ENCODE results near the gene NPLOC4. TPM values are rescaled to one million over a fixed set of nuclear protein-coding genes. Genes with fewer than 3 reads are reported as not detected.
"Not testable (repeated sequence)": the region's sequence is repeated elsewhere in the genome, so short reads cannot be mapped to it uniquely, and the experiment has no call there.

The NPLOC4 gene
- 71.8 TPM for polyA plus RNA-seq (ENCODE audit: insufficient read length)
- long read RNA-seq, donor 1, full-length matches to known transcripts = 7 of 7 reads
- long read RNA-seq, donor 1, partial matches to known transcripts = 0 of 7 reads
- long read RNA-seq, donor 1, other reads (novel, unspliced or antisense) = 0 of 7 reads
- long read RNA-seq, donor 2, full-length matches to known transcripts = 5 of 5 reads
- long read RNA-seq, donor 2, partial matches to known transcripts = 0 of 5 reads
- long read RNA-seq, donor 2, other reads (novel, unspliced or antisense) = 0 of 5 reads
- long read RNA-seq, donor 3, full-length matches to known transcripts = 6 of 6 reads
- long read RNA-seq, donor 3, partial matches to known transcripts = 0 of 6 reads
- long read RNA-seq, donor 3, other reads (novel, unspliced or antisense) = 0 of 6 reads
- long read RNA-seq, donor 4, partial matches to known transcripts = 0 of 1 reads
- long read RNA-seq, donor 4, other reads (novel, unspliced or antisense) = 0 of 1 reads
- long read RNA-seq, donor 5, full-length matches to known transcripts = 7 of 7 reads
- long read RNA-seq, donor 5, partial matches to known transcripts = 0 of 7 reads
- long read RNA-seq, donor 5, other reads (novel, unspliced or antisense) = 0 of 7 reads
- long read RNA-seq, donor 6, full-length matches to known transcripts = 10 of 10 reads
- long read RNA-seq, donor 6, partial matches to known transcripts = 0 of 10 reads
- long read RNA-seq, donor 6, other reads (novel, unspliced or antisense) = 0 of 10 reads
- long read RNA-seq, donor 7, full-length matches to known transcripts = 11 of 11 reads
- long read RNA-seq, donor 7, partial matches to known transcripts = 0 of 11 reads
- long read RNA-seq, donor 7, other reads (novel, unspliced or antisense) = 0 of 11 reads
- long read RNA-seq, donor 8, full-length matches to known transcripts = 3 of 3 reads
- long read RNA-seq, donor 8, partial matches to known transcripts = 0 of 3 reads
- long read RNA-seq, donor 8, other reads (novel, unspliced or antisense) = 0 of 3 reads

GRCh38 chr17:81636505-81637288 is at the start of gene NPLOC4, which contains the start of gene TSPAN10:
Gene NPLOC4, minus strand, starts transcription at chr17:81637112. Its CDS starts 182 bp downstream, at chr17:81636930.
Gene TSPAN10, plus strand, starts transcription at chr17:81637196. Its CDS starts 5,217 bp downstream, at chr17:81642413.
- peak; percentile 86 for DNase-seq

- DNase-seq = no peak
Observed at GRCh38 chr17:81686614-81687013, 49.7 kb upstream of the NPLOC4 start.

GRCh38 chr17:81685108-81685507 is 48.2 kb upstream of the NPLOC4 start:
- no peak for DNase-seq

GRCh38 chr17:81684442-81684911 is 47.6 kb upstream of the NPLOC4 start:
- DNase-seq = no peak

- DNase-seq = peak; percentile 99
Observed at GRCh38 chr17:81683584-81684441, 46.9 kb upstream of the NPLOC4 start, which contains the start of the genes ARL16 and HGS. Gene ARL16, minus strand, starts transcription at chr17:81683797. Its CDS starts 44 bp downstream, at chr17:81683753. Gene HGS, plus strand, starts transcription at chr17:81684011. Its CDS starts 56 bp downstream, at chr17:81684067.

GRCh38 chr17:81683208-81683583 is 46.3 kb upstream of the NPLOC4 start:
- DNase-seq = no peak

- no peak for DNase-seq
Observed at GRCh38 chr17:81682565-81683207, 45.8 kb upstream of the NPLOC4 start.

GRCh38 chr17:81681672-81682071 is 44.8 kb upstream of the NPLOC4 start:
- DNase-seq = no peak

GRCh38 chr17:81680150-81680549 is 43.2 kb upstream of the NPLOC4 start:
- DNase-seq = no peak

GRCh38 chr17:81676906-81677305 is 40.0 kb upstream of the NPLOC4 start:
- DNase-seq = no peak

- not testable (repeated sequence) for DNase-seq
Observed at GRCh38 chr17:81675515-81676221, 38.8 kb upstream of the NPLOC4 start.

- DNase-seq = no peak
Observed at GRCh38 chr17:81673561-81674258, 36.8 kb upstream of the NPLOC4 start.

- DNase-seq = no peak
Observed at GRCh38 chr17:81672954-81673353, 36.0 kb upstream of the NPLOC4 start.

GRCh38 chr17:81672504-81672903 is 35.6 kb upstream of the NPLOC4 start:
- DNase-seq = no peak

GRCh38 chr17:81667754-81668153 is 30.8 kb upstream of the NPLOC4 start:
- DNase-seq = no peak

- peak; percentile 94 for DNase-seq
Observed at GRCh38 chr17:81666342-81667191, 29.7 kb upstream of the NPLOC4 start, which contains the start of the genes CCDC137 and OXLD1. Gene CCDC137, plus strand, starts transcription at chr17:81666737. Its CDS starts 30 bp downstream, at chr17:81666767. Gene OXLD1, minus strand, starts transcription at chr17:81666605. Its CDS starts 28 bp downstream, at chr17:81666577.

GRCh38 chr17:81666092-81666341 is 29.1 kb upstream of the NPLOC4 start:
- DNase-seq = no peak
